ENCODE measurements around the gene GNG7. TPM values are rescaled to one million over a fixed set of nuclear protein-coding genes. Genes with fewer than 3 reads are reported as not detected.

The GNG7 gene
- total RNA-seq, 1 experiment from 2014 or later, result 7.7 TPM

- Histone ChIP-seq H3T11ph (ENCODE audit: low read length) (no peak overlapping the region), H3K79me2 (ENCODE audit: insufficient read depth, low read length) (no peaks in the 10 kb centered on the region), H2BK5ac (ENCODE audit: insufficient read length, low read length) (no peak overlapping the region), H4K5ac (ENCODE audit: insufficient read length, low read depth, low read length) (no peak overlapping the region), H4K8ac (replicated peaks; ENCODE audit: insufficient read length, low read depth, low read length) (no peak overlapping the region), H3K27me3 (ENCODE audit: insufficient read depth, low read length) (no peaks in the 10 kb centered on the region), H4K20me1 (ENCODE audit: control insufficient read depth, insufficient read depth, insufficient read length) (no peaks in the 10 kb centered on the region), H3K23ac (ENCODE audit: insufficient read length, low read depth, low read length) (no peak overlapping the region), H3K9ac (ENCODE audit: extremely low read depth, insufficient read length, low read length) (no peak overlapping the region), H3K4me2 (ENCODE audit: insufficient read depth, insufficient read length, low read length) (no peak overlapping the region), H3K9me3 (ENCODE audit: control insufficient read depth, low read depth, low read length) (peaks cover 8% of the 10 kb centered on the region), H3K79me1 (ENCODE audit: insufficient read depth, low read depth, low read length, poor library complexity, severe bottlenecking) (no peaks in the 10 kb centered on the region), H3K14ac (ENCODE audit: insufficient read depth, low read length) (no peak overlapping the region), H2BK12ac (ENCODE audit: insufficient read length, low read depth, low read length) (no peak overlapping the region), H2BK20ac (ENCODE audit: low read depth, low read length, poor library complexity, severe bottlenecking) (no peak overlapping the region), H4K91ac (ENCODE audit: insufficient read length, low read depth, low read length) (no peak overlapping the region), H3K27ac (ENCODE audit: insufficient read length, low read depth, low read length) (no peak overlapping the region), H3K56ac (ENCODE audit: insufficient read length, low read depth, low read length) (no peak overlapping the region), H2AFZ (ENCODE audit: low read length) (no peak overlapping the region), H3K23me2 (ENCODE audit: insufficient read length, low read depth, low read length, poor library complexity, severe bottlenecking) (peaks cover 7% of the 10 kb centered on the region), H3K4me1 (ENCODE audit: insufficient read depth, low read length) (no peaks in the 10 kb centered on the region), H2BK15ac (ENCODE audit: low read depth, low read length) (no peak overlapping the region), H3K4ac (ENCODE audit: low read depth, low read length) (no peak overlapping the region), H2AK5ac (ENCODE audit: insufficient read length, low read length) (no peak overlapping the region), H3K18ac (ENCODE audit: insufficient read length, low read depth, low read length) (no peak overlapping the region), H2BK120ac (ENCODE audit: low read depth, low read length, poor library complexity, severe bottlenecking) (no peak overlapping the region)
- Mint-ChIP-seq H3K9me3 (peaks cover 10 to 11% of the 10 kb centered on the region in 2 experiments), H3K4me1 (peaks cover 6 to 11% of the 10 kb centered on the region in 2 experiments), H3K36me3 (ENCODE audit: insufficient read depth in 1 of 3, low read depth in 3 of 3) (peaks cover 14 to 16% (median 14%) of the 10 kb centered on the region in 3 experiments), H3K4me3 (no peak overlapping the region), H3K27ac (no peak overlapping the region; a peak in 1 of 7 replicates), H3K27me3 (ENCODE audit: low read depth) (peaks cover 22% of the 10 kb centered on the region)
- no CpG with 5 or more reads among the region's 52 CpGs for WGBS (ENCODE audit: extremely low coverage, insufficient read length, low lambda C conversion rate)
- DNase-seq, result no peak
- no peak for TF ChIP-seq CTCF (conservative IDR thresholded peaks at IDR 0.05)
Observed at GRCh38 chr19:2717638-2718541, 15.4 kb upstream of the GNG7 start.
